Left lobe of liver (tissue), 2 donors: Measurements from ENCODE around the gene ASRGL1. TPM values are rescaled to one million over a fixed set of nuclear protein-coding genes. Genes with fewer than 3 reads are reported as not detected.
A peak's percentile ranks its signal among the peaks of the same experiment; 100 is the strongest.

ENCODE experiments used
- ATAC-seq: fragments of 200-7000 bp; cut with Tn5 transposase; one replicate; pipeline ENCODE4 v1.9.1; 2020; ENCODE audit warnings: mild to moderate bottlenecking, moderate library complexity
- DNase-seq: peaks from one replicate; pipeline ENCODE4 v3.0.0-alpha.2; 2020; ENCODE audit warnings: low spot score
- total RNA-seq: library from RNA; stranded (reverse); gene quantifications from one replicate; pipeline ENCODE4 v1.2.1, GENCODE V29; 2021
- donor health status: DM: no; HTN: no; CAD: no; lungs with moderate emphysema.
- donor health status: DM: no; HTN: yes; CAD: no.

ASRGL1 gene
- total RNA-seq, 1 donor from 2014 or later: 5.6 TPM

- ATAC-seq (no peak), DNase-seq (no peak)
These were observed 72.6 kb downstream of the ASRGL1 start for GRCh38 chr11:62409831-62410230.

GRCh38 chr11:62410972-62411371 lies 73.7 kb downstream of the ASRGL1 start:
- ATAC-seq (no peak), DNase-seq (no peak)

GRCh38 chr11:62411524-62411923 lies 74.3 kb downstream of the ASRGL1 start:
- ATAC-seq (no peak), DNase-seq (no peak)

DNA sequence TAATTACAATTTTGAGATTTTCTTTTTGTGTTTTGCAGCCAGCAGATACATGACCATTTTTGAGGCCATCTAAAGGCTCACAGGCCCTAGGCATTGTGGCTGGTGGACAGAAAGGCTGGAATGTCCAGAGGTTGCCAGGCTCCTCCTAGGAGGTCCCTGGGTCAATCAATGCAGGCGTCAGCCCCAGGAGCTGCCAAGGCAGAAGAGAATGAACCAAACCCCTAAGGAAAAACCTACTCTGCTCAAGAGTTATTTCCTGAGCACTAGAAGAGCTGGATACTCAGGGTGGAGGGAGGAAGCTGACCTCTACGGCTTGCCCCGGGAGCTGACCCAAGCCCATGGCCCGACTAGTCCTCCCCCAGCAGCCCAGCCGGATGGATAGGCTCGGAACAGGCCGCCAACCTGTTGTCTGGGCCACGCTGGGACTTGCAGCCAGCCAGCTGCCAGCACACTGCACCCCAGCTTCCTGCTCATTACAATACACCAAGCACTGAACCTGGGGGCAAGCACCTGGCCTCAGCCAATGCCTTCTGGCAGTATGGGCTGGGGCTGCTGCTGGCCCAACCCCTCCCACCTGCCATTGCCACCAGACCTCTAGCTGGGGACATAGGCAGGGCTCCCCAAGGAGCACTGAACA lies 75.9 kb downstream of the ASRGL1 start:
- ATAC-seq (no peak), DNase-seq (no peak)

DNA sequence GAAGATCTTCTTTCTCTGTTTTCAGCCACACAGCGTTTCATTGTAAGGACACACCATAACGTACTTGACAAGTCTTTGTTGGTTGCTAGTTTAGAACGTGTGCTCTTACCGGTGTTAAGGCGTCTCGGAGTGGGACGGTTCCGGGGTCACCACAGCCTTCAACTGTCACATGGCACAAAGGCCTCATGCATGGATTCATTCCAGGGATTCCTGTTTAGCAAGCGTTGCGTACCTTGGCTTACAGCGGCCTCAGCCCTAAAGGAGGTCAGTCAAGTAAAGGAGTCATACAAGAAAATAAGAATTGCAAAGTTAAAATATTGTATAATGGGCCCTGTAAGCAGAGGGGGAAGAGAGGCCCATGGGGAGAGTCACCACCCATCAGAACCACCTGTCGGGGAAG lies 79.3 kb downstream of the ASRGL1 start:
- no peak for DNase-seq
- ATAC-seq: no peak

GRCh38 chr11:62418136-62418535 lies 80.9 kb downstream of the ASRGL1 start:
- no peak for DNase-seq
- ATAC-seq: no peak

DNA sequence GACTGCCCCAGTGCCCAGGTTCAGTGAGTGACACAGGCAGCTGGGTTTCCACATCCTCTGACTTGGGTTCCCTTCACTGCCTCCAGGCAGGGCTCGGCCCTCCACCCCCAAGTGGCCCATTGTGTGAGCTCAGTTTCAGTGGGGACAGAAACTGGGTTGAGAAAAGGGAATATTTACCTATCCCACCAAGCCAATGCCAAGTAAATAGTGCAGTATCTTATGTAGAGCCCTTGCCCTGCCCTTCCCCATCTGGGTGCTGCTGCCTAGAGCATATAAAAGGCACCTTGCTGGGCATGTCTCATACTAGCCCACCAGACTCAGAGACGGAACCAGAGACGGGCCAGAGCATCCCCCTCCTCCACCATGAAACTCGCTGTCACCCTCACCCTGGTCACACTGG lies 81.5 kb downstream of the ASRGL1 start, which contains the start of gene SCGB1A1:
Gene SCGB1A1, plus strand, starts transcription at position 301 of the 400 bp plus-strand sequence. Its CDS starts 63 bp downstream, at position 364.
- ATAC-seq: no peak
- no peak for DNase-seq

DNA sequence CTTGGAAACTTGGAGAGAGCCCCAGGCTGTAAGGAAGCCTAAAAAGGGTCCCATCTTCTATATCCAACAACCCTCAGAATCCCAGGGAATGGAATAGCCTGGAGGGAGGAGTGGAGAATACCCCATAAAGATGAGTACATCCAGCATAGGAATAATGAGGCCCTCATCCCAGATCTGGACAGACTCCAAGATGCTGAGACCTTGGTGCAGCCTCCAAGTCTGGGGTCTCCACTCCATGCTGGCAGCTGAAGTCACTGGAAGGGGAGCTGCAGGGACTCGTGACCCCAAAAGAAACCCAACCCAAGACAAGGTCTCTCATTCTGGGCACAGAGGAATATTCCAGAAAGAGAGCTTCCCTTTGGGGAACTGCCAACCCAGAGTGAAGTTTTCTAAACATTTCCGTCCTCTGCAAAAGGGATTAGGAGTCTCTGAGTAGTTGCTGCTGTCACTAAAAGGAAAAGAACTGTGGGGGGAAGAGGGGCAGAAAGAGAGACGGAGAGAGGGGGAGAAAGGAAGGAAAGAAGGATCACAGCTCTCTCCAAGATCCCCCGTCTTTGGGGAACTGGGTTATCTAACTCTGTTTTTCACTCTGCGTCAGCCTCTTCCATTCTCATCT lies 82.2 kb downstream of the ASRGL1 start:
- no peak for ATAC-seq
- no peak for DNase-seq

GRCh38 chr11:62419943-62420342 lies 82.7 kb downstream of the ASRGL1 start:
- ATAC-seq: no peak

DNA sequence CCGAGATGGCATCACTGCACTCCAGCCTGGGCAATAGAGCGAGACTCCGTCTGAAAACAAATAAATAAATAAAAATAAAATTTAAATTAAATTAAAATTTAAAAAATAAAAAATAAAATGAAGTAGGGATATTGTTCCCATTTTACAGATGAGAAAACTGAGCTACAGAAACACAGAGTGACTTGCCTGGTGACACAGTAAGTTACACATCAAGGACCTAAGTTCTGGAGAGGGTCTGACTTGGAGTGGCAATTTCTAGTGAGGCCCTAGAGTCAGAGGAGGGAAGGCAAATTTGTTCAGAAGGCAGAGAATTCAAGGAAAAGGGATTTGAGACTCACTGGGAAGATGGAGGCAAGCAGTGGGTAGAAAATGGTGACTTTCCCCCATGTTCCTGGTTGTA lies 83.6 kb downstream of the ASRGL1 start:
- DNase-seq (no peak), ATAC-seq (no peak)

More at GRCh38 chr11:62419943-62420342, 82.7 kb downstream of the ASRGL1 start:
- DNase-seq: no peak

GRCh38 chr11:62421996-62422395 lies 84.7 kb downstream of the ASRGL1 start:
- DNase-seq: no peak
- no peak for ATAC-seq

GRCh38 chr11:62423012-62423411 lies 85.8 kb downstream of the ASRGL1 start:
- DNase-seq: no peak
- no peak for ATAC-seq

GRCh38 chr11:62427630-62428233 lies 90.5 kb downstream of the ASRGL1 start:
- ATAC-seq (no peak), DNase-seq (no peak)

DNA sequence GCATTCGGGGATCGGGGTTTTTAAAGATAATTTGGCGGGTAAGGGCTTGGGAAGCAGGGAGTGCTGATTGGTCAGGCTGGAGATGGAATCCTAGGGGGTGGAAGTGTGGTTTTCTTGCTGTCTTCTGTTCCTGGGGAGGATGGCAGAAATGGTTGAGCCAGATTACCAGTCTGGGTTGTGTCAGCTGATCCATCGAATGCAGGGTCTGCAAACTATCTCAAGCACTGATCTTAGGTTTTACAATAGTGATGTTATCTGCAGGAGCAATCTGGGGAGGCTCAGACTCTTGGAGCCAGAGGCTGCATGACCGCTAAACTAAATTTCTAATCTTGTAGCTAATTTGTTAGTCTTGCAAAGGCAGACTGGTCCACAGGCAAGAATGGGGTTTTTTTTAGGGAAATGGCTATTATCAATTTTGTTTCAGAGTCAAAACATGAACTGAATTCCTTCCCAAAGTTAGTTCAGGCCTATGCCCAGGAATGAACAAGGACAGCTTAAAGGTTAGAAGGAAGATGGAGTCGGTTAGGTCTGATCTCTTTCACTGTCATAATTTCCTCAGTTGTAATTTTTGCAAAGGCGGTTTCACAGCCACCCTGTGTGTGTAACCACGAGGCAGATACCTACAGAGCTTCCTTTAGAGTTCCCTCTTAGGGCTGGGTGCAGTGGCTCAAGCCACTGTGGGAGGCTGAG lies 91.8 kb downstream of the ASRGL1 start:
- ATAC-seq (no peak), DNase-seq (no peak)

DNA sequence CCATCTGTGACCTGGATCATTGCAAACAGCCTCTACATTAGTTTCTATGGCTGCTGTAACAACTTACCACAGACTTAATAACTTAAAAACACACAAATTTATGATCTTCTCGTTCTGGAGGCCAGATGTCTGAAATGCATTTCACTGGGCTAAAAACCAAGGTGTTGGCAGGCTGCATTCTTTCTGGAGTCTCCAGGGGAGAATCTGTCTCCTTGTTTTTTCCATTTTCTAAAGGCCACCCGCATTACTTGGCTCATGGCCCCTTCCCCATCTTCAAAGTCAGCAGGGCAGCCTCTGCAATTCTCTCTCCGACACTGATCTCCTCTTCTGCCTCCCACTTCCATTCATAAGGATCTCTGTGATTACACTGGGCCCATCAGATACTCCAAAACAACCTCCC lies 93.2 kb downstream of the ASRGL1 start:
- no peak for DNase-seq
- no peak for ATAC-seq

DNA sequence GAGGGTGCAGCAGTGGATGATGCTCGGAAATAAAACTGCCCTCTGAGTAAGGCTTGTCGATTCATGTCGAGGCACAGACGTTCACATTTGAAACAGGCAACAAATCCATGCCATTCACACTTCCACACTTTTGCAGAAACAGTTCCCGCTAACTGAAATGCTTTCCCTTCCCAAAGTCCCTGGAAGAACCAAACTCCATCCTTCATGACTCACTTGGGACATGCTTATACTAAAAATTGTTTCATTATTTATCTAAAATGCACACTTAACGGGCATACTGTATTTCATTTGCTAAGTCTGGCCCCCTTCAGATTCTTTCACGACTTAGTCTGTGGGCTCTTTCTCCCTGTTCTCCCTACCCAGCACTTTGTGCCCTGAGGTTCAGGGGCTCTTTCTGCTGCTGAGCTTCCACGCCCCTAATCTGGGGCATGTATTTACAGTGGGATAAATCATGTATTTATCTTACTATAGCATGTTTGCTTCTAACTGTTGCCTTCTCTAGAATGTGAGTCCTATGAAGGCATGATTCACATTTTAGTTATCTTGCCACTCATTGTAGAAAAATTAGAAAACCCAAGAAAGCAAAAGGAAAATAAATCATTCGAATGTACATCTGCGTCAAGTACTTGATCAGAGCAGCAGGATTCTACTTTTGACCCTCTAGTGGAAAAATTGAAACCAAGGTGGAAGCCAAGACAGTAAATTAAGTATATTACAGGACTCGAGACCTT lies 94.1 kb downstream of the ASRGL1 start:
- ATAC-seq (no peak), DNase-seq (no peak)

DNA sequence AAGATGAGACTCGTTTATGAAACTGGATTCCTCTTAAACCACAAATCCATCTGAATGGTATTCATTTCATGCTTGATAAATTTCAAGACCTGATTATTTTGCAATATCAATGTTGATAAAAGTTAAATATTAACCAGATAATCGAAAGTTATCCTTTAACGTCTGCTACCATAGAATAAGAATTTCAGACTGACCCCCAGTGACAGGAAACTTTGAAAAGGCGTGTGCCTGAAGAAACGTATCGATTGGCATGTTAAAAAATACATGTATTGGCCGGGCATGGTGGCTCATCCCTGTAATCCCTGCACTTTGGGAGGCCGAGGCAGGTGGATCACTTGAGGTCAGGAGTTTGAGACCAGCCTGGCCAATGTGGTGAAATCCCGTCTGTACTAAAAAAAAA lies 95.4 kb downstream of the ASRGL1 start:
- peak; percentile 78 for DNase-seq
- ATAC-seq: peak; percentile 84

DNA sequence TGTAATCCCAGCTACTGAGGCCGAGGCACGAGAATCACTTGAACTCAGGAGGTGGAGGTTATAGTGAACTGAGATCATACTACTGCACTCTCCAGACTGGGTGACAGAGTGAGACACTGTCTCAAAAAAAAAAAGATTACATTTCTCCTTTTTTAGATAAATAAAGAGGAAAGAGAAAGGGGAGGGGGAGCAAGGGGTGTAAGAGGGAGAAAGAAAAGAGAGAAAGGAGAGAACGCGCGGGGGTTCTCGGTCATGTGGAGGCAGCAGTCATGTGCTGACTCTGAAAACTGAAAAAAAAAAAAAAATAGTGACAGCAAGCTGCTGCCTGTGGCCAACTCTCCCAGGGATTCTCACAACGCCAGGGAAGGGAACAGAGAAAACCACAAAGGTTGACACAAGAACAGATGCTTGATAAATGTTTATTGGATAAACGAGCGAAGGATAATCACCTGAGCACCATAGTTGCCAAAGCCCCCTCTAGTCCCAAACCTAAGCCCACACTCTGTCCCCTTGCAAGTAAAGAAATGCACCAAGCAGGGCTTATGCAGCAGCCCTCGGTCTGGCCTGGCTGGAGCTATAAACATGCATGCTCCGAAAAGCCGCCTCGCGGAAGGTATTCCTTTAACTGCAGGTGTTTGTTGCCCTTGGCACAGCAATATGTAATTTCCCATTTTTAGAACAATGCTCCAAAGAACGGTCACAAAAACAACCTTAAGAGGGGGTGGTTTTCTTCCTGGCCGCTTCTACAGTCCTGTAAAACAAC lies 96.1 kb downstream of the ASRGL1 start:
- DNase-seq (no peak), ATAC-seq (peak; percentile 33)

DNA sequence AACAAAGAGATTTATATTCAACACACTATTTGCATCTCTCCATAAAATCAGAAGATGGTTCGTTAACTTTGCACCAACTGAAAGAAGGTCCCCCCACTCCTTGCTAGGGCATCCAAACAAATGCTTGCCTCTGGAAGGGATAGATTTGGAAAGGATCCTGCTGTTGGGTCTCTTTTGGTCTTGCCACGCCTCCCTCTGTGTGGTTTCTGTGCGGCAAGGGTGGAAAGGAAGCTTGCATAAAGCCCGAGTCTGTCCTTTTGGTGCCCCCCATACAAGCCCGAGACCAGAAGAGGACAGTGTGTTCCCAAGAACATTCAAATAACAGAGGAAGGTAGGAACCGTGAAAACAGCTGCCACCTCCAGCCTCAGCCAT lies 96.6 kb downstream of the ASRGL1 start:
- DNase-seq: no peak
- ATAC-seq: no peak
